H1 (cell line): Measurements from ENCODE around the gene NCAPG2. TPM values are rescaled to one million over a fixed set of nuclear protein-coding genes. Genes with fewer than 3 reads are reported as not detected.

Experiments
- TEAD4 ChIP-seq: IDR thresholded peaks from 2 replicates; pipeline ENCODE4 v1.6.1; 2012; ENCODE audit warnings: low read depth, low read length, inconsistent platforms, mixed read lengths
- polyA plus RNA-seq, 7 experiments: library from polyadenylated mRNA; depleted of rRNA in 3 of 7; stranded (reverse) in 5 of 7; unstranded in 2 of 7; fragments of >200 nt in 5 of 7; fragments of 200-250 nt in 2 of 7; gene quantifications; 1 replicate in 5 of 7; 2 replicates in 1 of 7; 4 replicates in 1 of 7; pipeline versions ENCODE4 v1.2.1 to v1.2.3, GENCODE V29; 2011 to 2013; ENCODE audit warnings: missing spikeins in 2 of 7, mixed read lengths in 2 of 7
- total RNA-seq: library from RNA; stranded (reverse); fragmentation: NEBNext Ultra II Directional; extraction: Animal tissue kit (Norgen Biotek cat#: 25700); gene quantifications from 2 replicates; pipeline ENCODE4 v1.2.1, GENCODE V29; 2021

The NCAPG2 gene
- total and polyA plus RNA-seq, 2 of the 8 experiments (the other 6 are each of a cell fraction or from before 2014, with no cell fraction given) = 49.9 to 119 TPM

DNA sequence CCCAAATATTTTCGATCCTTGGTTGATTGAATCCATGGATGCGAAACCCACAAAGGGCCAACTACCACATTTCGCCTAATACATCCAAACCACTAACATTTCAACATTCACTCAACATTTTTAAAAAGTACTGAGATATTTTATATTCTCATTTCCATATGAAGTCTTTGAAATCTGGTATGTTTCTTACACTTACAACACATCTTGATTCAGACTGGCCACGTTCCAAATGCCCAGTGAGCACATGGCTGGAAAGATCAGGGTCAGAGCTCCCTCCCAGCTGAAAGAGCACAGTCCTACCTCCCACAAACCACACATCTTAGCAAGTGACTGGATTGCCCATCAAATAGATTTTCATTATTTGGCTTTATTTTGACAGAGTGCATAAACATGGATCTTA is 18.9 kb downstream of the NCAPG2 start (continued):
- TF ChIP-seq TEAD4 = no peak
